GM12865 (cell line): ENCODE results near the gene MTFP1.
"Not testable (repeated sequence)": the region's sequence is repeated elsewhere in the genome, so short reads cannot be mapped to it uniquely, and the experiment has no call there.

Source experiments
- DNase-seq: peaks from one replicate; pipeline ENCODE4 v3.0.0; 2010; ENCODE audit warnings: low read depth
- H3K4me3 ChIP-seq: 2 replicates; pipeline ENCODE4 v1.5.1; 2011; ENCODE audit warnings: mild to moderate bottlenecking, low read depth, low read length, control low read depth
- TF ChIP-seq, protein P1 (sequence below): IDR thresholded peaks from 2 replicates; pipeline ENCODE4 v1.5.1; 2011; ENCODE audit warnings: low read length, control low read depth, low read depth, inconsistent platforms; ENCODE audit not compliant: insufficient read depth; ENCODE audit errors: missing control alignments

The MTFP1 gene

DNA sequence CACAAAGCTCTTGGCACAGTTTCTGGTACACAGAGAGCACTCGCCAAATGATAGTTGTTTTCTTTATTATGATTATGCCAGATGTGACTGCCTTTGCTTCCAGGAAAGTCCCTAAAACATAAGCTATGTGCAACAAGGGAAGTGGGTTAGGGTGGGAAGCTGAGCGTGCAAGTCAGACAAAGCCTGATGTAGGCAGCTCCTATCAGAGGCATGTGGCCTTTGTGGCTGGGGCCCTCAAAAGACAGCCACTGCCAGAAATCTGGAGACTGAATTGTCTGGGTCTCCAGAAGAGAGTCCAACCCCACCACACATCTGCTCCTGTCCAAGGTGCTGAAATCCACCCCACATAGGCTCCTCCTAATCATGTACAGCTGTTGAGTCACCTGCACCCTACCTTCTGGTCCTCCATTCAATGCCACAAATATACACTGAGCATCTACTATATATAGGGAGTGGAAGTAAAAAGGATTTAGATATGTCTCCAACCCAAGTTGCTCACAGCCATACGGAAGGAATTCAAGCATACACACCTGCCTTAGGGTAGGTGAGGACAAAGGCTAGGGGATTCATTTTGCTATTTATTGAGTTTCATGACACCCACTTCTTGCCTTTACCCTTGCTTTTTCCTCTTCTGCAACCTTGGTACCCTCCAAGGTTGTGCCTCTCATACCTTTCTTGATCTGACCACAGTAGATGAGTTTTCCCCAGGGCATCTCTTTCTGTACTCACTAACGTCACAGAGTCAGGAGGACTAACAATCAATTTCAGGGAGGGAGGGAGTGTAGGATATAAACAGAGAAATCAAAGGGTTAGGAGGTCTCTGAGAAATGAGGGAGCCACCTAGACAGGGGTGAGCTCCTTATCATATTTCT is 33.8 kb downstream of the MTFP1 start:
- DNase-seq, result peak; percentile 49
- TF ChIP-seq, protein P1, sequence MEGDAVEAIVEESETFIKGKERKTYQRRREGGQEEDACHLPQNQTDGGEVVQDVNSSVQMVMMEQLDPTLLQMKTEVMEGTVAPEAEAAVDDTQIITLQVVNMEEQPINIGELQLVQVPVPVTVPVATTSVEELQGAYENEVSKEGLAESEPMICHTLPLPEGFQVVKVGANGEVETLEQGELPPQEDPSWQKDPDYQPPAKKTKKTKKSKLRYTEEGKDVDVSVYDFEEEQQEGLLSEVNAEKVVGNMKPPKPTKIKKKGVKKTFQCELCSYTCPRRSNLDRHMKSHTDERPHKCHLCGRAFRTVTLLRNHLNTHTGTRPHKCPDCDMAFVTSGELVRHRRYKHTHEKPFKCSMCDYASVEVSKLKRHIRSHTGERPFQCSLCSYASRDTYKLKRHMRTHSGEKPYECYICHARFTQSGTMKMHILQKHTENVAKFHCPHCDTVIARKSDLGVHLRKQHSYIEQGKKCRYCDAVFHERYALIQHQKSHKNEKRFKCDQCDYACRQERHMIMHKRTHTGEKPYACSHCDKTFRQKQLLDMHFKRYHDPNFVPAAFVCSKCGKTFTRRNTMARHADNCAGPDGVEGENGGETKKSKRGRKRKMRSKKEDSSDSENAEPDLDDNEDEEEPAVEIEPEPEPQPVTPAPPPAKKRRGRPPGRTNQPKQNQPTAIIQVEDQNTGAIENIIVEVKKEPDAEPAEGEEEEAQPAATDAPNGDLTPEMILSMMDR, result no peak
- no peak overlapping the region for H3K4me3 ChIP-seq

DNA sequence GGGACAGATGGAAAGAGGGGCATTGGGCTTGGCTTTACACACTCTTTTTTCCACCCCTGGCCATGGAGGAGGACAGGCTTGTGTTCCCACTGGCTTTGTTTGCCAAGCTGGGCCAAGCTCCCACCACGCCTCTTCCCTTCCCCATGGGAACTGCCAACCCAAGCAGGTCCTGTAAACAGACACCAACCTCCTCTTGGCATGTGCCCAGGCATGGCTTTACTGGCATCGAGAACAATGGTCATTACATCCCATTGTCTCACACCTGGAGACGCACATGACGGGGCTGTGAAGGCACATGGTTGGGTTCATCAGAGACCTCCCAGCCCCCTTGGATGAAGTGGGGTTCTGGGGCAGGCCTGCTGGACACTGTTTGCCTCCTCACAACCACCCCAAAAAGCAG is 34.6 kb downstream of the MTFP1 start:
- DNase-seq, result no peak
- H3K4me3 ChIP-seq, result no peak overlapping the region
- TF ChIP-seq, protein P1, result no peak

DNA sequence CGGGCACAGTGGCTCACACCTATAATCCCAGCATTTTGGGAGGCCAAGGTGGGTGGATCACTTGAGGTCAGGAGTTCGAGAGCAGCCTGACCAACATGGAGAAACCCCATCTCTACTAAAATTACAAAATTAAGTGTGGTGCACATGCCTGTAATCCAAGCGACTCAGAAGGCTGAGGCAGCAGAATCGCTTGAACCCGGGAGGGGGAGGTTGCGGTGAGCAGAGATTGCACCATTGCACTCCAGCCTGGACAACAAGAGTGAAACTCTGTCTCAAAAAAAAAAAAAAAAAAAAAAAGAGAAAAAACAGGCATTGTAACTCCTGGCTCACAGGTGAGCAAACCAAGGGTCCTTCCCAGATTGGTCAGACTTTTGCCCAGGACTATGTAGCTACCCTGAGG is 35.0 kb downstream of the MTFP1 start:
- not testable (repeated sequence) for H3K4me3 ChIP-seq, DNase-seq

DNA sequence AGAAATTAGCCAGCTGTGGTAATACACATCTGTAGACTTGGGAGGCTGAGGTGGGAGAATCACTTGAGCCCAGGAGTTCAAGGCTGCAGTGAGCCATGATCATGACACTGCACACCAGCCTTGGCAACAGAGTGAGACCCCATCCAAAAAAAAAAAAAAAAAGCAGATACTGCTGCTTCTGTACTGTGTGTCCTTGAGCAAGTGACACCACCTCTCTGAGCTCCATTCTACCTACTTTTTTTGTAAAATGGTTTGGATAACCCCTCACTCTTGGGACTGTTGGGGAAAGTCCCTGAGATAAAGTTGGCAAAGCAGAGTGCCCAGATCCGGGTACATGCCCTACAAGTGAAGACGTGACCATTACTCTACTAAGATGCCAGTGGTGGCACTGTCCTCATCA is 43.6 kb downstream of the MTFP1 start:
- no peak overlapping the region for H3K4me3 ChIP-seq
- DNase-seq, result no peak
- TF ChIP-seq, protein P1, result no peak

DNA sequence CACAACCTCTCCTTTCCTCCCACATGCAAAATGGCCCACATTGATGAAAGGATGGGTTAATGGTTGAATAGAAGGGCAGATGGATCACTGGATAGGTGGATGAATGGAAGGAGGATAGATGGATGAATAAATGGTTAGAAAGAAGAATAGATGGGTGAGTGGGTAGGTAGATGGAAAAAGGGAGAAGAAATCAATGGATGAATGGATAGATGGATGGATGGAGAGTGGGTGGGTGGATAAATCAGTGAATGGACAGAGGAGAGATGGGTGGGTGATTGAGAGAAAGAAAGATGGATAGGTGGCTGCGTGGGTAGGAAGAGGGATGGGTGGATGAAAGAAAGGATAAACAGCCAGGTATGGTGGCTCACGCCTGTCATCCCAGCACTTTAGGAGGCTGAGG is 45.1 kb downstream of the MTFP1 start:
- no peak for DNase-seq
- no peak overlapping the region for H3K4me3 ChIP-seq

DNA sequence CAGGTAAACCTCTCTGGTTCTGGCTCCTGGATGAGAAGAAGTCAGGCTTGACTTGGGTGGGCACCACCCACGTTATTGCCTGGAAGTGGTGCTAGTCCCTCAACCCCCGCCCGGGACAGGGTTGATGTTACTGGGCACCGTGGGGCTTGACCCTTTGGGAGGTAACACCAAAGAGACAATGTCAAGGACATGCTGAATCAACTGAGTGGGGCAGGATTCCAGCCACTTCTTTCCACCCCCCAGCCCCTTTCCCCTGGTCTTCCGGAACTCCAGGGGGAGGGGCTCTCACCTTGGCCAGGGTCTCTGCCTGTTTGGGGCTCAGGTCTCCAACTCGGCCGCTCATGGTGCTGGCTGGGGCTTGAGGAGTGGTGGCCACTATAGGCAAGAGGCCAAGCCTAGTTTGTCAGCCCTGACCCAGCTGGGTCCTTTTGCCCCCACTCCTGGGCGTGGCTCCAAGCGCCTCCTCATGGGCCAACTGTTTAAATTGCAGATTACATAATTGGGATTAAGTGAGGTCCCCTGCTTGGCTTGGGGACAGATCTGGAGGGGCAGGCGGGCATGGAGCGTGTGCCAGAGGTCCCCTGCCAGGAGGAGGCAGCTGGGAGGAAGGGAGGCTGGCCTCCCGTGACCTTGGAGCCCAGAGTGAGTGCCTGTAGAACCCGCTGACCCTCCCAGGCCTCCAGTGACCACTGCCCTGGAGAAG is 46.2 kb downstream of the MTFP1 start, which contains the start of gene SEC14L3:
TSS of gene SEC14L3 (minus strand) at position 402 of the 703 bp plus-strand sequence. CDS start at position 343, 59 bp downstream.
- no peak for DNase-seq
- TF ChIP-seq, protein P1, result no peak
- no peak within 1 kb of the TSS for H3K4me3 ChIP-seq

More for the DNA sequence above, 45.1 kb downstream of the MTFP1 start:
- TF ChIP-seq, protein P1, result no peak

DNA sequence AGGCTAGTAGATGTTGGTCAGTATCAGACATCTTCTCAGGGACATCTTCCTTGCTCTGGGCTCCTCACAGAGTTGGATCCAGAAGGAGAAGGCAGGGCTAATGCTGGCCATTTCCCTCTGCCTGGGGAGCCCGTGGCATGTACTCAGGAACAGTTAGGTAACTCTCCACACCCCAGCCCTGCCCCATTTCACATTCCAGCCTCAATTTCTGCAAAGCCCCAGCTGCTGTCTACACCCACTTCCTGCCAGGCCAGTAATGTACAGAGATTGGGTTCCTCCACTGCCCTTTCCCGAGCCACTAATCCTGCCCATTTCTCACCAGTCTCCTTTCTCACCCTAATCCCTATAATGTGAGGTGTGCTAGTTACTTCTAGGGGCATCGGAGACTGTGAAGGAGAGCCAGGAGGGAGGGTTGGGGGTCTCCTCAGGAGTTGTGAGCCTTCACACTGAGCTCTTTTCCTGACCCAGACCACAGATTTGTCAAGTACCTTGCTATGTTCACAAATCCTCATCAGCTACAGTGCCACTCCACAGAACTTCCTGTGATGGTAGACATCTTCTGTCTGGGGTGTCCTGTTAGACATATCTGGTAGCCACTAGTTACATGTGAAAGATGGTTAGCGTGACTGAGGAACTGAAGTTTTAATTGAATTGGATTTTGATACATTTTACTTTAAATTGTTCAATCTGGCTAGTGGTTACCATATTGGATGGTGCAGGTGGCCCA is 47.6 kb downstream of the MTFP1 start:
- TF ChIP-seq, protein P1, result no peak
- DNase-seq, result no peak

More for the DNA sequence above, 47.6 kb downstream of the MTFP1 start:
- H3K4me3 ChIP-seq, result no peak overlapping the region
